ENCODE measurements around the gene ADGRB2. TPM values are rescaled to one million over a fixed set of nuclear protein-coding genes. Genes with fewer than 3 reads are reported as not detected.

The ADGRB2 gene
- total and polyA plus RNA-seq, 2 of the 4 experiments (the other 2 are of a cell fraction), result 2.2 to 11.9 TPM

DNA sequence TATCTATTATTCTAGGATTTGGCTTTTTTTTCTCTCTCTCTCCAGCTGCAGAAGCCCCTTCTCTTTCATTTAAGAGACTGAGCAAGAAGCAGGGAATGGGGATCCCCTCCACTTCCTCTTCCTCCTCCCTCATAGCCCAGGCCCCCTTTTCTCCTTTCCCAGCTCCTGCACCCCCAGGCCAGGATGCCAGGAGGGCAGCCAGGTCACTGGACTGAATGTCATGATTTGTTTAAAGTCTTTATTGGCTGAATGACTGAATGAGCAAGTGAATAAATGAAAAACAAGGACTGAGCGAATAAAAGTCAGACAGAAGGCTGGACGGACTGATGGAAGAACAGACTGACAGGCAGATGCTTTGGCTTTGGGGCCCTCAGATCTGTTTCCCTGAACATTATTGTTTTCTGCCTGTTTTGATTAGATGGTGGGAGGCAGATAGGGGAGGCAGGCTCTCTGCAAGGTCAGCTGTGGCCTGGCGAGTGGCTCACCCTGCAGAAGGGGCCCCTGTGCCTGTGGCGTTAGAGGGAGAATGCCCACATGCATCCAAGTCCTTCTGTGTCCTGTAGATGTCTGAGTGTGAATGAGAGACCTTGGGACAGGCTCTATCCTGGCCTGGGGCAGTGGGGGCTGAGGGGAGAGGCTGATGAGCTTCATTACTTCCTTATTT is 20.3 kb upstream of the ADGRB2 start:
- intact Hi-C loops (cut with micrococcal nuclease) (no loop called here), in situ Hi-C loops (cut with MboI; ENCODE audit: low sequenced_read_pairs) (loop anchor here (5.0 kb wide), 1 partner anchor 122 kb away; no protein-coding TSS in a partner anchor), dilution Hi-C loops (cut with HindIII; ENCODE audit: low sequenced_read_pairs, unreplicated experiment) (no loop called here)
- no peaks in the 10 kb centered on the region for H3K27me3 ChIP-seq (ENCODE audit: control insufficient read depth, insufficient read depth, low read length)
- no peak overlapping the region for H3K4me2 ChIP-seq (ENCODE audit: low read depth, low read length)
- H3K9me1 ChIP-seq (ENCODE audit: insufficient read depth, low read length), result peaks cover 9% of the 10 kb centered on the region
- H4K20me1 ChIP-seq (ENCODE audit: insufficient read depth, low read length), result no peaks in the 10 kb centered on the region; the same call in none of the 2 replicates
- 88% methylated on average over 3 of the region's 4 CpGs; no CpG with 5 or more reads in 1 of the 2 experiments for whole genome bisulfite sequencing, 2 experiments (ENCODE audit: extremely low coverage in 2 of 2, insufficient read length in 1 of 2)
- no TSS peak for BruUV-seq (replicated peaks)
- no peak overlapping the region for H2AK5ac ChIP-seq (ENCODE audit: low read depth, low read length)
- H3K9ac ChIP-seq (ENCODE audit: low read depth, low read length), result no peak overlapping the region
- no peak overlapping the region for H2AK9ac ChIP-seq (replicated peaks; ENCODE audit: low read depth, low read length, poor library complexity)
- H2AFZ ChIP-seq (replicated peaks; ENCODE audit: low read length, poor library complexity), result no peak overlapping the region
- DNase-seq (no peak), ATAC-seq (ENCODE audit: low read depth) (no peak)
- H4K8ac ChIP-seq (ENCODE audit: low read depth in 2 of 2, low read length in 2 of 2), result no peak overlapping the region
- no peak overlapping the region for H3K56ac ChIP-seq (ENCODE audit: extremely low read depth, insufficient read depth, low read length)
- no peak overlapping the region for H2BK20ac ChIP-seq (ENCODE audit: low read depth, low read length)
- no peaks in the 10 kb centered on the region for H3K36me3 ChIP-seq (ENCODE audit: control insufficient read depth, insufficient read depth, low read length)
- TF ChIP-seq CEBPB (IDR thresholded peaks at IDR 0.05; ENCODE audit: low read depth, low read length), result no peak
- TF ChIP-seq MAFK (IDR thresholded peaks at IDR 0.05; ENCODE audit: low read depth, low read length), result no peak
- TF ChIP-seq ELK1 (IDR thresholded peaks at IDR 0.05; ENCODE audit: borderline replicate concordance, low read depth, low read length), result no peak
- no peak for TF ChIP-seq MXI1 (IDR thresholded peaks at IDR 0.05; ENCODE audit: borderline replicate concordance, low read depth, low read length)
- TF ChIP-seq, protein P1, sequence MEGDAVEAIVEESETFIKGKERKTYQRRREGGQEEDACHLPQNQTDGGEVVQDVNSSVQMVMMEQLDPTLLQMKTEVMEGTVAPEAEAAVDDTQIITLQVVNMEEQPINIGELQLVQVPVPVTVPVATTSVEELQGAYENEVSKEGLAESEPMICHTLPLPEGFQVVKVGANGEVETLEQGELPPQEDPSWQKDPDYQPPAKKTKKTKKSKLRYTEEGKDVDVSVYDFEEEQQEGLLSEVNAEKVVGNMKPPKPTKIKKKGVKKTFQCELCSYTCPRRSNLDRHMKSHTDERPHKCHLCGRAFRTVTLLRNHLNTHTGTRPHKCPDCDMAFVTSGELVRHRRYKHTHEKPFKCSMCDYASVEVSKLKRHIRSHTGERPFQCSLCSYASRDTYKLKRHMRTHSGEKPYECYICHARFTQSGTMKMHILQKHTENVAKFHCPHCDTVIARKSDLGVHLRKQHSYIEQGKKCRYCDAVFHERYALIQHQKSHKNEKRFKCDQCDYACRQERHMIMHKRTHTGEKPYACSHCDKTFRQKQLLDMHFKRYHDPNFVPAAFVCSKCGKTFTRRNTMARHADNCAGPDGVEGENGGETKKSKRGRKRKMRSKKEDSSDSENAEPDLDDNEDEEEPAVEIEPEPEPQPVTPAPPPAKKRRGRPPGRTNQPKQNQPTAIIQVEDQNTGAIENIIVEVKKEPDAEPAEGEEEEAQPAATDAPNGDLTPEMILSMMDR (conservative IDR thresholded peaks at IDR 0.05; ENCODE audit: low read depth, low read length), result no peak
- no peak for TF ChIP-seq MAZ (IDR thresholded peaks at IDR 0.05; ENCODE audit: borderline replicate concordance, low read depth, low read length)
- no peak for TF ChIP-seq FOS (IDR thresholded peaks at IDR 0.05; ENCODE audit: low read depth, low read length)
- TF ChIP-seq SMC3 (IDR thresholded peaks at IDR 0.05; ENCODE audit: low read depth, low read length), result no peak
- no peak for TF ChIP-seq POLR2A (IDR thresholded peaks at IDR 0.05; ENCODE audit: low read depth, low read length)
- TF ChIP-seq RFX5 (IDR thresholded peaks at IDR 0.05; ENCODE audit: low read depth, low read length), result no peak
- TF ChIP-seq, protein P2, sequence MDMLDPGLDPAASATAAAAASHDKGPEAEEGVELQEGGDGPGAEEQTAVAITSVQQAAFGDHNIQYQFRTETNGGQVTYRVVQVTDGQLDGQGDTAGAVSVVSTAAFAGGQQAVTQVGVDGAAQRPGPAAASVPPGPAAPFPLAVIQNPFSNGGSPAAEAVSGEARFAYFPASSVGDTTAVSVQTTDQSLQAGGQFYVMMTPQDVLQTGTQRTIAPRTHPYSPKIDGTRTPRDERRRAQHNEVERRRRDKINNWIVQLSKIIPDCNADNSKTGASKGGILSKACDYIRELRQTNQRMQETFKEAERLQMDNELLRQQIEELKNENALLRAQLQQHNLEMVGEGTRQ (IDR thresholded peaks at IDR 0.05; ENCODE audit: low read depth, low read length), result no peak
- no peak for TF ChIP-seq CHD1 (IDR thresholded peaks at IDR 0.05; ENCODE audit: low read depth, low read length)
- no peak for TF ChIP-seq BHLHE40 (IDR thresholded peaks at IDR 0.05; ENCODE audit: low read depth, low read length)
- TF ChIP-seq RAD21 (IDR thresholded peaks at IDR 0.05; ENCODE audit: low read length), result no peak
- no peak for TF ChIP-seq RCOR1 (IDR thresholded peaks at IDR 0.05; ENCODE audit: insufficient replicate concordance, low read length)
- TF ChIP-seq NFE2L2 (IDR thresholded peaks at IDR 0.05; ENCODE audit: low read depth, low read length), result no peak
- H3K9me3 ChIP-seq (ENCODE audit: control insufficient read depth, insufficient read depth, low read length), result no peaks in the 10 kb centered on the region
- no peak overlapping the region for H4K5ac ChIP-seq (ENCODE audit: low read depth, low read length)
- H2BK5ac ChIP-seq (ENCODE audit: low read depth, low read length, poor library complexity, severe bottlenecking), result no peak overlapping the region
- no peak overlapping the region for H3K23ac ChIP-seq (ENCODE audit: low read depth, low read length)
- H3K18ac ChIP-seq (ENCODE audit: low read depth, low read length), result no peak overlapping the region
- no peak overlapping the region for H3K27ac ChIP-seq (ENCODE audit: insufficient read depth, low read length)
- peaks cover 12% of the 10 kb centered on the region for H3K4me1 ChIP-seq (ENCODE audit: control insufficient read depth, insufficient read depth, low read length)
- H3K4ac ChIP-seq (ENCODE audit: low read depth, low read length), result no peak overlapping the region
- no peak overlapping the region for H3K14ac ChIP-seq (replicated peaks; ENCODE audit: low read depth, low read length)
- POLR2A ChIA-PET (ENCODE audit: unreplicated experiment), result no interaction called here
- peaks cover 0 to 9% of the 10 kb centered on the region in 2 experiments; a peak in 2 of 4 replicates for H3K79me1 ChIP-seq (ENCODE audit: low read depth in 1 of 2, low read length in 2 of 2)
- H3K4me3 ChIP-seq (ENCODE audit: insufficient read depth, low read depth, low read length), result no peak overlapping the region
- H4K91ac ChIP-seq (ENCODE audit: insufficient read depth, low read depth, low read length), result no peak overlapping the region
- H2BK15ac ChIP-seq (ENCODE audit: low read depth, low read length), result no peak overlapping the region
- no peak overlapping the region for H2BK120ac ChIP-seq (ENCODE audit: low read depth, low read length)
- CTCF ChIA-PET, result no interaction called here

Measured in IMR-90 (cell line).